Stimulated activated CD4-positive, alpha-beta T cell treated with anti-CD3 and anti-CD28 coated beads, Interleukin-15, amount 100 ng/mL, for 24 hours (primary cell): ENCODE data around the gene CCL19.

Experiments
- DNase-seq: peaks from one replicate; pipeline ENCODE4 v3.0.0-alpha.2; 2020

The CCL19 gene

DNA sequence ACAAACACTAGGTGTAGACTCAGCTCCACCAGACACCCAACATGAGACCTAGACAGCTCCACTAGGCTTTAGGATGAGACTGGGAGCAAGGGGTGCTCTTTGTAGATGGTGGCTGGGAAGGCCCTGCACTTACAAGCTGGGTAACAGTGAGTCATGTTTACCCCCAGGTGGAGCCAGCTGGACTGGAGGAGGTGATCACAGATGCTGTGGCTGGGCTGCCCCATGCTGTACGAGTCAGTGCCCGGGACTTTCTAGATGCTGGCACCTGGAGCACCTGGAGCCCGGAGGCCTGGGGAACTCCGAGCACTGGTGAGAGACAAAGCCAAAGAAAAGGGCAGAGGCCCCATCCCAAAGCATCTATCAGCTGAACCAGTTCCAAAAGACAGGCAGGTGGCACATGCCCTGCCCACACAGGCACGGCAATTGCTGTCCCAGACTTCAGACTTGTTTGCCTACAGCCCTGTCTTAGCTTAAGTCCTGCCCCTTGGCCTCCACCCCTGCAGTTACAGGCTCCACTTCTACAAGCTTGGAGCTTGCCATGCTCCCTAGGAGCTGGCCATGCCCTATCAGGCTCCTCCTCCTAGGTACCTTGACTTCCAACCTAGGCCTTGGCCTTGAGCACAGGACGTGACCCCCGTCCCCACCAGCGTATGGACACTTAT, 31.4 kb downstream of the CCL19 start:
- DNase-seq: no peak

- no peak for DNase-seq
These were observed 32.6 kb downstream of the CCL19 start for GRCh38 chr9:34658461-34658860.

DNA sequence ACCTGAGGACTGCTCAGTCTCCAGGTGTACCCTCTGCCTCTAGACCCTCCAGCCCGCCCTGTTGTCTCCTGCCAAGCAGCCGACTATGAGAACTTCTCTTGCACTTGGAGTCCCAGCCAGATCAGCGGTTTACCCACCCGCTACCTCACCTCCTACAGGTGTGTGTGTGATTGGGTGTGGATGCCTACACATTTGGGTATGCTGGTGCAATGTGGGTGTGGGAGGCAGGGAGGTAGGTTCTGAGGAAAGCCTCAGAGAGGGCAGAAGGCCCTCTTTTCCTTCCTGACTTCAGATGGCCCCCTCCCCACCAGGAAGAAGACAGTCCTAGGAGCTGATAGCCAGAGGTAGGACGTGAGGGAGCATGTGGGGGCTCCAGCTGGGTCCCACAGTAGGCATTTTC, 34.1 kb downstream of the CCL19 start:
- no peak for DNase-seq

DNA sequence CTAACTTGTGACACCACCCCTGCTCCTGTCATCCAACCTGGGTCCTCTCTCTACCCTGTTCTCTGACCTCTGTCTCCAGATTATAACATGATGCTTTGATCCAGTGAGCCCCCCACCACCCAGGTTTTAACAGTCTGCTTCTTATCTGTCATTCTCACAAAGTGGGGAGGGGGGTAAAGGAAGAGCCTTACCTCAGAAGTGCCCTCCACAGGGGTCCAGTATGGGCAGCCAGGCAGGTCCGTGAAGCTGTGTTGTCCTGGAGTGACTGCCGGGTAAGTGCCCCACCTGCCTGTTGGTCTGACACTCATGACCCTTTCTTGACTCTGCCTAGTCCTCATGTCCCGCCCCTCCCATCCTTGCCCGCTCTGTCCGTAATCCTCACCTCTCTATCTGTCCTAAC, 35.7 kb downstream of the CCL19 start:
- no peak for DNase-seq

DNA sequence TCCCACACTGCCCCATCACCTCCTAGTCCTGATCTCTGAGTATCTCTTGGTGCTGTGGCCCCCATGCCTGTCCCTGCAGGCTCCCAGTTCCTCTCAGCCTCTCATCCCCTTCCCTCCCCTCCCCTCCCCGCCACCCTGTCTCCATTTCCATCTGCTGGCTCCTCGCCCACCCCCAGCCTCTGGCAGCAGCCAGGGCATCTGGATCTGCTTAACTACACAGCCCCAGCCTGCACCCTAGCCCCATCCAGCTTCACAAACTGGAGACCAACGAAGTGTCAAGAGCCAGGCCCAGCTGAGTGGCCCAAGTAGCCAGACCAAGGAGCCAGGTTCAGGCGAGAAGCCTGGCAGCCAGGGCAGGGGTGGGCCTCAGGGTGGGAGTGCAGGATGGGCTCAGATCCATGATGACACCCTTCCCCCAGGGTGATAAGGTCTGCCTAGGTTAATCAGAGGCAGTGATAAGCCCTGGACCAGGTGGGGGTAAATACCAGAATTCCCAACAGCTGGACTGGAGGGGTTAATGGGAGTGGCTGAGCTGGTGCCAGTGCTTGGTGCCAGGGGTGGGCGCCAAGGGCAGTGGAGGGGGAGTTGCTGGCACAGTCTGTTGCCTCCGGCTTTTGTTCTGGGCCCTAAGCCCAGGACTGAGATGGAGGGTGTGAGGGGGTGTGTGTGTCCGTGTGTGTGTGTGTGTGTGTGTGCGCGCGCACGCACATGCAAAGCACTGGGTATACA, 36.6 kb downstream of the CCL19 start:
- no peak for DNase-seq

DNA sequence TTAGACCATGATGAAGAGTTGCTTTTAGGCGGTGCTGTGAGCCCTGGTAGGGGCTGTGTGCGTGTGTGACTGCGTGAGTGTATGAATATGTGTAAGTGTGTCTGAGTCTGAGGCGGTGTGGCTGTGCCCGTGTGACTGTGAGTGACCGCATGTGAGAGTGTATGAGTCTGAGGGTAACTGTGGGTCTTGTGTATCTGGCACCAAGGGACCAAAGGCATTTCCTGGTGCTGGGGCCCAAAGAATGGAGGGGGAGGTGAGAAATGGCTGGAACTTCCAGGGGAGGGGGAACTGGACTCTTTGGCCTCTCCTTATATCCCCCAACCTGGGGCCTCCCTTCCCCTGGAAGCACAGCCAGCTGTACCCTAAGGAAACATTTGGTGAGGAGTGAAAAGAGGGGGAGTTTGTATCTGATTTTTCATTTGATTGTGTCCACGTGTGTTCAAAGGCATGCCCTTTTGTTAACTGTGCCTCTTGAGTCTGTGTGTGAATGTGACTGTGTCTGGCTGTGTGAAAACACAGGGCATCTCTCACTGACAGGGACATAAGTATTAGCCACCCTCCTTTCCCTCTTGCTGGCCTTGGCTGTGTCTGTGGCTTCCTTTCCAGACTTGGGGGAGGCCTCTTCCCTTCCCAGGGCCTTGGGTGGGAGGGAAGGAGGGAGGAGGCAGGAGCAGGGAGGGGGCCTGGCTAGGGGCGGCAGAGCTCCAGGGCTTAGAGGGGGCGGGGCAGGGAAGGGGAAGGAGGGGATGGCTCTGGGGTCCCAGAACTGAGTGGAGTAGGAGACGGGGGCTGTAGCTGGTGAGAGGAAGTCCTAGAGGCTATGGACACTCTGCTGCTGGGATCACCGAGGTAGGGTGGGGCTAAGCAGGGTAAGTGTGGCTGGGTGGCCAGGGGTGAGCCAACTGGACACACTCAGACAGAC, 37.7 kb downstream of the CCL19 start:
- DNase-seq: no peak

- no peak for DNase-seq
These were observed 38.5 kb downstream of the CCL19 start for GRCh38 chr9:34652602-34653000.

DNA sequence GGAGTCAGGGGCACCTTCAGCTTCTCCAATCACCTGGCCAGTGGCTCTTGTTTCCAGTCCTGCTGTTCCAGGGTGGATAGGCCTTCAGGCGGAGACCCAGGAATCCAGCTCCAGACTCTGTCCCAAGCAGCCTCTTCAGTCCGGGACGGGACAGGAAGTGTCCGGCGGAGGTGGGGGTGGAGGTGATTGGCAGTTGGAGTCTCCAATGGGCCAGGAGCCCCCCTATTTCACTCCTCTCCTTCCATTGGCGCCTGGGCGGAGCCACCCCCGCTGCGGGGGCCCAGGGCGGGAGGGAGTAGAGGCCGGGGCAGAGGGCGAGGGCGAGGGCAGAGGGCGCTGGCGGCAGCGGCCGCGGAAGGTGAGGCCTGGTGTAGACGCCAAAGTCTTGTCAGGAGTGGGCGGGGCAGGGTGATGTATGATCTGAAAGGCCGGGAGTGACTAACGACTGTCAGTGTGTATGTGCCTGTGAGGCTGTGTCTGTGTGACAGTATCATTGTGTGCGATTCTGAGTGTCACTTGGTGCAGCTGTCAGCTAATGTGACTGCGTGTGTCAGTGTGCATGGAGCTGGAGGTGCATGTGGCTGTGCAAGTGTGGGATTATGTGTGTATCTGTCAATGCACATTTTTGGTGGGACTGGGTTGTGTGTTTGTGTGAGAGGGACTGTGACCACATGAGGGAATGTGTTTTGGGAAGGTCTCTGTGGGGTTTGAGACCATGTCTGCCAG, 39.0 kb downstream of the CCL19 start, which contains the start of gene IL11RA:
IL11RA (plus strand) TSS at position 310 of the 726 bp plus-strand sequence. CDS start 3,033 bp downstream, outside the sequence.
- DNase-seq: peak; percentile 80

- DNase-seq: no peak
These were observed 39.8 kb downstream of the CCL19 start for GRCh38 chr9:34651321-34651720.

DNA sequence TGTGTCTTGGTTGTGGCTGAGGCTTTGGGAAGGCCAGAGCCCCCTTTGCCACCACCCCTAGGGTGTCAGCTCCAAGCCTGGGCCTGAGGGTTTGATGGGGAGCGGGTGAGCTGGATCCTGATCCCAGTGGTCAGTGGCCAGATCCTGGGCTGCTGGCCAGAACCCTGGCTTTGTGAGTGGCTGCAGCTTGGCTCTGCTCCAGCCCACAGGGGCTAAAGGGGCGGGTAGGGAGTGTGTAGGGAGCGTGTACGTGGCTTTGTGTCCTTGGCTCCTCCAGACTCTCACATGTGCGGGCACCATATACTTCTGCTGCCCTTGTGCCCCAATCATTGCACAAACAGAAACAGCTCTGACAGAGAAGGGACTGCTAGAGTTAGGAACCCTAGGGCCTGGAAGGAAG, 40.3 kb downstream of the CCL19 start:
- no peak for DNase-seq

DNA sequence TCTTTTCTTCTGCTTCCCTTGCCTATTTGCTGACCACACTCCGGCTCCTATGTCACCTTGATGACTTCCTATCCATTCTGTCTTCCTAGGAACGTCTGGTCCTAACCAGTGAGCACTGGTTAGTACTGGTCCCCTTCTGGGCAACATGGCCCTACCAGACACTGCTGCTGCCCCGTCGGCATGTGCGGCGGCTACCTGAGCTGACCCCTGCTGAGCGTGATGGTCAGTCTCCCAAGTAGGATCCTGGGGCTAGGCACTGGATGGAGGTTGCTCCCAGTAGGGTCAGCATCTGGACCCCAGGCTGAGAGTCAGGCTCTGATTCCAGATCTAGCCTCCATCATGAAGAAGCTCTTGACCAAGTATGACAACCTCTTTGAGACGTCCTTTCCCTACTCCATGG, 42.4 kb downstream of the CCL19 start:
- DNase-seq: no peak

GRCh38 chr9:34647651-34648050, 43.4 kb downstream of the CCL19 start:
- no peak for DNase-seq

- DNase-seq: no peak
These were observed 44.0 kb downstream of the CCL19 start for GRCh38 chr9:34647084-34647403.

GRCh38 chr9:34646211-34647083, 44.6 kb downstream of the CCL19 start, which contains the start of gene GALT:
Gene GALT, plus strand, starts transcription at chr9:34646675. Its CDS starts 30 bp downstream, at chr9:34646705.
- DNase-seq: peak; percentile 99

DNA sequence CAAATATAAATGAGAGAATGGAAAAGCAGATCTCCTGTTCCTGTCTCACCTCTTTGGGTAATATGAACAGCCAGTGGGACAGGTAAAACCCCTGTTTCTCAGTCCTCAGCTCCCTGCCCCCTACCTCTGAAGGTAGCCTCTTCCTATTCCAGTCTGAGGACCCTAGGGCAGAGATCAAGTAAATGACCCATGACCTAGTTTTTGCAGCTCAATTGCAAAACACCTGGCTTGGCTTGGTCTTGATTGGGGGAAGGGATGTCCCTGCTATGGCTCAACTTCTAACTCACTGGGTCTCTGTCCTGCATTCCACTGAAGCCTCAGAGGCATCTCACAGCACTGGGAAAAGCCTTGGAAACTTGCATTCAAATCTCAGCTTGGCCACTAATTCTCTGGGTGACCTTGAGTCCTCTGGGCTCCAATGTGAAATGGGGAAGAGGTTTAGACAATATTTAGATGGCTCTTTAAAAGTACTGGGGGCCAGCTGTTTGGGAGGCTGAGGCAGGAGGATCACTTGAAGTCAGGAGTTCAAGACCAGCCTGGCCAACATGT, 46.2 kb downstream of the CCL19 start:
- no peak for DNase-seq

DNA sequence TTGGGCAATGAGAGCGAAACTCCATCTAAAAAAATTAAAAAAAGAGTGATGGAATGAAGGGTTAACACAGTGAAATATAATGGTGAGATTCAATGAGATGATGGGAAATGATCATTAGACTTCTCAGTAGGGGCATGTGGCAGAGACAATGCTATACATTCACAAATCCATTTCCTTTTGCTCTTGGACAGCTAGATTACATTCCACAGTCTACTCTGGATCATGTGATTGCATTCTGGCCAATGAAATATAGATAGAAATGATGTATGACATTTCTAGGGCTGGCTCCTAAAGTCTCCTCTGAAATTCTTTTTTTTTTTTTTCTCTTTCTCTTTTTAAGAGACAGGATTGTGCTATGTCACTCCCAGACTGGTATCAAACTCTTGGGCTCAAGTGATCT, 48.4 kb downstream of the CCL19 start:
- no peak for DNase-seq
